ENCODE data around the gene ISG20. TPM values are rescaled to one million over a fixed set of nuclear protein-coding genes. Genes with fewer than 3 reads are reported as not detected.

ISG20 gene
- total RNA-seq, 1 experiment from 2014 or later, result 14.9 TPM

GRCh38 chr15:88636050-88636449, 2.8 kb upstream of the ISG20 start:
- no peak overlapping the region for H3K4me3 ChIP-seq (ENCODE audit: low read depth in 2 of 2, low read length in 2 of 2)
- H3K27me3 ChIP-seq (ENCODE audit: control insufficient read depth, insufficient read depth, low read length), result no peaks in the 10 kb centered on the region
- ChIA-PET CTCF (no interaction called here), POLR2A (no interaction called here)
- intact Hi-C loops (cut with micrococcal nuclease; ENCODE audit: unreplicated experiment) (no loop called here), in situ Hi-C loops (cut with HindIII; ENCODE audit: low pct_unique_long_range_greater_than_20kb, low sequenced_read_pairs) (no loop called here)
- H3K4me1 ChIP-seq (ENCODE audit: control insufficient read depth, insufficient read depth, low read length), result peaks cover 28% of the 10 kb centered on the region
- DNase-seq (ENCODE audit: low read depth, low spot score) (no peak), ATAC-seq (no peak)
- H3K36me3 ChIP-seq (ENCODE audit: control insufficient read depth, insufficient read depth, low read length), result peaks cover 3% of the 10 kb centered on the region; the same call in 1 of the 2 replicates
- no peaks in the 10 kb centered on the region for H3K9me3 ChIP-seq (ENCODE audit: control insufficient read depth, insufficient read depth, low read depth, low read length)
- TF ChIP-seq REST (IDR thresholded peaks at IDR 0.05; ENCODE audit: insufficient read depth in 1 of 2, low read depth in 2 of 2, low read length in 1 of 2), result no peak
- TF ChIP-seq CTCF (IDR thresholded peaks at IDR 0.05), result no peak
- no peak for TF ChIP-seq SIN3A (IDR thresholded peaks at IDR 0.05; ENCODE audit: borderline replicate concordance, insufficient read depth, low read depth, low read length)
- TF ChIP-seq TCF7L2 (IDR thresholded peaks at IDR 0.05; ENCODE audit: low read depth, low read length), result no peak
- no peak for TF ChIP-seq POLR2AphosphoS5 (IDR thresholded peaks at IDR 0.05; ENCODE audit: low read depth, low read length)
- BruUV-seq (replicated peaks), result no TSS peak
- H3K27ac ChIP-seq (ENCODE audit: low read length), result no peak overlapping the region

- no peak overlapping the region; the same call in 1 of the 2 replicates for H3K27ac ChIP-seq (ENCODE audit: low read length)
Observed at GRCh38 chr15:88636654-88637053, 2.2 kb upstream of the ISG20 start.

More at GRCh38 chr15:88636654-88637053, 2.2 kb upstream of the ISG20 start:
- DNase-seq (ENCODE audit: low read depth, low spot score) (no peak), ATAC-seq (no peak)
- Histone ChIP-seq H3K9me3 (ENCODE audit: control insufficient read depth, insufficient read depth, low read depth, low read length) (no peaks in the 10 kb centered on the region), H3K36me3 (ENCODE audit: control insufficient read depth, insufficient read depth, low read length) (peaks cover 2% of the 10 kb centered on the region; the same call in 1 of the 2 replicates), H3K27me3 (ENCODE audit: control insufficient read depth, insufficient read depth, low read length) (no peaks in the 10 kb centered on the region), H3K4me1 (ENCODE audit: control insufficient read depth, insufficient read depth, low read length) (peaks cover 28% of the 10 kb centered on the region), H3K4me3 (ENCODE audit: low read depth in 2 of 2, low read length in 2 of 2) (no peak overlapping the region)
- TF ChIP-seq CTCF (IDR thresholded peaks at IDR 0.05) (no peak), SIN3A (IDR thresholded peaks at IDR 0.05; ENCODE audit: borderline replicate concordance, insufficient read depth, low read depth, low read length) (no peak), POLR2AphosphoS5 (IDR thresholded peaks at IDR 0.05; ENCODE audit: low read depth, low read length) (no peak), TCF7L2 (IDR thresholded peaks at IDR 0.05; ENCODE audit: low read depth, low read length) (no peak), REST (IDR thresholded peaks at IDR 0.05; ENCODE audit: insufficient read depth in 1 of 2, low read depth in 2 of 2, low read length in 1 of 2) (no peak)
- no TSS peak for BruUV-seq (replicated peaks)
- POLR2A ChIA-PET, result no interaction called here
- CTCF ChIA-PET, result no interaction called here
- in situ Hi-C loops (cut with HindIII; ENCODE audit: low pct_unique_long_range_greater_than_20kb, low sequenced_read_pairs), result no loop called here
- intact Hi-C loops (cut with micrococcal nuclease; ENCODE audit: unreplicated experiment), result no loop called here
